ENCODE measurements around the gene CCM2L. TPM values are rescaled to one million over a fixed set of nuclear protein-coding genes. Genes with fewer than 3 reads are reported as not detected.
A peak's percentile ranks its signal among the peaks of the same experiment; 100 is the strongest.

The CCM2L gene
- polyA plus RNA-seq, 1 donor (not counting 4 experiments of a cell fraction or from before 2014, with no cell fraction given): not detected

GRCh38 chr20:32029561-32029960 lies 19.3 kb downstream of the CCM2L start:
- no peaks in the 10 kb centered on the region for H4K20me1 ChIP-seq (ENCODE audit: control insufficient read depth, extremely low read depth, insufficient read depth, low read length)
- no peak for DNase-seq (ENCODE audit: low read depth, low spot score)
- H3K4me1 ChIP-seq (ENCODE audit: control insufficient read depth, extremely low read depth, insufficient read depth, low read length): no peaks in the 10 kb centered on the region
- dilution Hi-C loops (cut with MboI; ENCODE audit: extremely low pct_ligation_motif_present, low sequenced_read_pairs): no loop called here
- H3K9me3 ChIP-seq (ENCODE audit: control insufficient read depth, low read depth, low read length): no peaks in the 10 kb centered on the region
- H3K4me2 ChIP-seq (ENCODE audit: control insufficient read depth, extremely low read depth, insufficient read depth, low read depth, low read length): no peak overlapping the region
- no peaks in the 10 kb centered on the region for H3K79me2 ChIP-seq (ENCODE audit: control insufficient read depth, insufficient read depth, low read length)
- peaks cover 31% of the 10 kb centered on the region for H3K27me3 ChIP-seq (ENCODE audit: control insufficient read depth, extremely low read depth, insufficient read depth, low read length)
- no peak overlapping the region for H3K27ac ChIP-seq (ENCODE audit: control insufficient read depth, insufficient read depth, low read length)
- FAIRE-seq: no peak
- no peaks in the 10 kb centered on the region for H3K9me1 ChIP-seq (ENCODE audit: control insufficient read depth, extremely low read depth, insufficient read depth, low read length)
- H2AFZ ChIP-seq (ENCODE audit: control insufficient read depth, low read length): no peak overlapping the region
- H3K36me3 ChIP-seq (ENCODE audit: control insufficient read depth in 2 of 2, extremely low read depth in 1 of 2, insufficient read depth in 2 of 2, low read length in 2 of 2): no peaks in the 10 kb centered on the region
- no peak overlapping the region for H3K4me3 ChIP-seq (ENCODE audit: control insufficient read depth in 2 of 3, extremely low read depth in 1 of 3, insufficient read depth in 2 of 3, low read depth in 1 of 3, low read length in 3 of 3)
- TF ChIP-seq EZH2 (IDR thresholded peaks at IDR 0.05; ENCODE audit: low read length): no peak
- TF ChIP-seq CTCF (optimal IDR thresholded peaks at IDR 0.05 in 1 of 3, IDR thresholded peaks at IDR 0.05 in 1 of 3, conservative IDR thresholded peaks at IDR 0.05 in 1 of 3; ENCODE audit: extremely low read depth in 1 of 3, insufficient read depth in 2 of 3, low read length in 3 of 3): no peak
- H3K9ac ChIP-seq (ENCODE audit: control insufficient read depth, extremely low read depth, insufficient read depth, low read length): no peak overlapping the region

- no peaks in the 10 kb centered on the region for H3K9me3 ChIP-seq (ENCODE audit: control insufficient read depth, low read depth, low read length)
- H3K9ac ChIP-seq (ENCODE audit: control insufficient read depth, extremely low read depth, insufficient read depth, low read length): no peak overlapping the region
- peak overlapping the region; percentile 51 for H3K4me2 ChIP-seq (ENCODE audit: control insufficient read depth, extremely low read depth, insufficient read depth, low read depth, low read length)
- no peaks in the 10 kb centered on the region for H3K36me3 ChIP-seq (ENCODE audit: control insufficient read depth in 2 of 2, extremely low read depth in 1 of 2, insufficient read depth in 2 of 2, low read length in 2 of 2)
- FAIRE-seq: no peak
- no peaks in the 10 kb centered on the region for H3K9me1 ChIP-seq (ENCODE audit: control insufficient read depth, extremely low read depth, insufficient read depth, low read length)
- no peaks in the 10 kb centered on the region for H3K4me1 ChIP-seq (ENCODE audit: control insufficient read depth, extremely low read depth, insufficient read depth, low read length)
- no peaks in the 10 kb centered on the region for H4K20me1 ChIP-seq (ENCODE audit: control insufficient read depth, extremely low read depth, insufficient read depth, low read length)
- no peak overlapping the region for H2AFZ ChIP-seq (ENCODE audit: control insufficient read depth, low read length)
- no peak overlapping the region for H3K4me3 ChIP-seq (ENCODE audit: control insufficient read depth in 2 of 3, extremely low read depth in 1 of 3, insufficient read depth in 2 of 3, low read depth in 1 of 3, low read length in 3 of 3)
- dilution Hi-C loops (cut with MboI; ENCODE audit: extremely low pct_ligation_motif_present, low sequenced_read_pairs): no loop called here
- peak; percentile 53 to 99 (median 90) for TF ChIP-seq CTCF (optimal IDR thresholded peaks at IDR 0.05 in 1 of 3, IDR thresholded peaks at IDR 0.05 in 1 of 3, conservative IDR thresholded peaks at IDR 0.05 in 1 of 3; ENCODE audit: extremely low read depth in 1 of 3, insufficient read depth in 2 of 3, low read length in 3 of 3)
- TF ChIP-seq EZH2 (IDR thresholded peaks at IDR 0.05; ENCODE audit: low read length): peak; percentile 29
- DNase-seq (ENCODE audit: low read depth, low spot score): no peak
- H3K79me2 ChIP-seq (ENCODE audit: control insufficient read depth, insufficient read depth, low read length): no peaks in the 10 kb centered on the region
- no peak overlapping the region for H3K27ac ChIP-seq (ENCODE audit: control insufficient read depth, insufficient read depth, low read length)
- H3K27me3 ChIP-seq (ENCODE audit: control insufficient read depth, extremely low read depth, insufficient read depth, low read length): peaks cover 46% of the 10 kb centered on the region
Measured at GRCh38 chr20:32031007-32031958, 21.0 kb downstream of the CCM2L start.
